HEK293 (cell line): ENCODE measurements around the gene CDH8.

Source experiments
- CTCF ChIA-PET: fragments of 350-600 bp; formaldehyde crosslinking; extraction: SDS; loops from one replicate; lab custom pipeline; 2021; ENCODE audit warnings: antibody characterized with exemption; lab: Yijun Ruan, JAX
- POLR2A ChIA-PET: fragments of 300-600 bp; formaldehyde crosslinking; extraction: SDS; loops from one replicate; lab custom pipeline; 2020; ENCODE audit warnings: antibody characterized with exemption, inconsistent platforms; lab: Yijun Ruan, JAX
- H3K27ac ChIP-seq: fragments of 200-500 bp; sonication (Bioruptor generic); 2 replicates; pipeline ENCODE4 v1.5.1; 2014; ENCODE audit warnings: low read depth, low read length, control low read depth, inconsistent platforms; ENCODE audit errors: extremely low read depth
- H3K36me3 ChIP-seq, 2 experiments: fragments of 200-500 bp in 1 of 2; sonication (Bioruptor generic) in 1 of 2; 1 replicate in 1 of 2; 2 replicates in 1 of 2; pipeline ENCODE4 v1.5.1; 2014 to 2017; ENCODE audit warnings: inconsistent platforms in 2 of 2, low read length in 2 of 2; ENCODE audit not compliant: control insufficient read depth in 2 of 2, insufficient read depth in 1 of 2
- H3K4me1 ChIP-seq: fragments of 200-500 bp; sonication (Bioruptor generic); 2 replicates; pipeline ENCODE4 v1.5.1; 2014; ENCODE audit warnings: mild to moderate bottlenecking, low read length, inconsistent platforms; ENCODE audit not compliant: control insufficient read depth, insufficient read depth
- H3K4me3 ChIP-seq: 2 replicates; pipeline ENCODE4 v1.5.1; 2011; ENCODE audit warnings: low read depth, mild to moderate bottlenecking, control low read depth, low read length, moderate library complexity
- H3K9me3 ChIP-seq: fragments of 200-500 bp; sonication (Bioruptor generic); 2 replicates; pipeline ENCODE4 v1.5.1; 2014; ENCODE audit warnings: low read depth, low read length, inconsistent platforms; ENCODE audit not compliant: control insufficient read depth, insufficient read depth
- BCL6B ChIP-seq: fragments of 450-650 bp; formaldehyde crosslinking; IDR thresholded peaks from 2 replicates; pipeline ENCODE4 v1.5.1; 2017; ENCODE audit warnings: missing biosample characterization, missing genetic modification characterization
- GLI2 ChIP-seq: fragments of 450-650 bp; formaldehyde crosslinking; IDR thresholded peaks from 2 replicates; pipeline ENCODE4; 2017; ENCODE audit warnings: missing biosample characterization, missing genetic modification characterization, low read depth, borderline replicate concordance
- PRDM1 ChIP-seq: fragments of 450-650 bp; formaldehyde crosslinking; IDR thresholded peaks from 2 replicates; pipeline ENCODE4; 2016; ENCODE audit warnings: missing biosample characterization, missing genetic modification characterization
- RBAK ChIP-seq: fragments of 450-650 bp; formaldehyde crosslinking; IDR thresholded peaks from 2 replicates; pipeline ENCODE4 v1.5.1; 2016; ENCODE audit warnings: missing biosample characterization, missing genetic modification characterization
- ZFP3 ChIP-seq: fragments of 450-650 bp; formaldehyde crosslinking; IDR thresholded peaks from 2 replicates; pipeline ENCODE4 v1.5.1; 2016; ENCODE audit warnings: low read depth, missing biosample characterization, missing genetic modification characterization
- ZNF112 ChIP-seq: fragments of 450-650 bp; formaldehyde crosslinking; IDR thresholded peaks from 2 replicates; pipeline ENCODE4 v1.5.0; 2017; ENCODE audit warnings: missing biosample characterization, missing genetic modification characterization
- ZNF148 ChIP-seq: fragments of 450-650 bp; formaldehyde crosslinking; IDR thresholded peaks from 2 replicates; pipeline ENCODE4 v1.5.0; 2017; ENCODE audit warnings: missing biosample characterization, missing genetic modification characterization, borderline replicate concordance
- ZNF157 ChIP-seq: fragments of 450-650 bp; formaldehyde crosslinking; IDR thresholded peaks from 2 replicates; pipeline ENCODE4 v1.5.1; 2016; ENCODE audit warnings: missing biosample characterization, missing genetic modification characterization
- ZNF16 ChIP-seq: fragments of 450-650 bp; formaldehyde crosslinking; IDR thresholded peaks from 2 replicates; pipeline ENCODE4 v1.5.1; 2016; ENCODE audit warnings: low read depth, missing biosample characterization, missing genetic modification characterization
- ZNF169 ChIP-seq: fragments of 450-650 bp; formaldehyde crosslinking; IDR thresholded peaks from 2 replicates; pipeline ENCODE4 v1.5.1; 2016; ENCODE audit warnings: missing biosample characterization, missing genetic modification characterization
- ZNF239 ChIP-seq: fragments of 450-650 bp; formaldehyde crosslinking; IDR thresholded peaks from 2 replicates; pipeline ENCODE4 v1.5.1; 2016; ENCODE audit warnings: missing biosample characterization, missing genetic modification characterization
- ZNF274 ChIP-seq, 2 experiments: fragments of 200-500 bp in 1 of 2; fragments of 450-650 bp in 1 of 2; sonication (Bioruptor generic) in 1 of 2; formaldehyde crosslinking in 1 of 2; IDR thresholded peaks; 2 replicates each; pipeline versions ENCODE4 v1.5.1 to v1.6.1; 2014 to 2016; ENCODE audit warnings: borderline replicate concordance in 1 of 2, inconsistent platforms in 1 of 2, low read length in 1 of 2, missing biosample characterization in 1 of 2, missing genetic modification characterization in 1 of 2
- ZNF549 ChIP-seq: fragments of 450-650 bp; IDR thresholded peaks from 2 replicates; pipeline ENCODE4 v1.5.1; 2018; ENCODE audit warnings: missing biosample characterization, missing genetic modification characterization, mild to moderate bottlenecking, inconsistent platforms, moderate library complexity
- ZNF621 ChIP-seq: fragments of 450-650 bp; formaldehyde crosslinking; IDR thresholded peaks from 2 replicates; pipeline ENCODE4 v1.5.1; 2017; ENCODE audit warnings: missing biosample characterization, missing genetic modification characterization
- ZNF623 ChIP-seq: fragments of 450-650 bp; formaldehyde crosslinking; IDR thresholded peaks from 2 replicates; pipeline ENCODE4 v1.5.1; 2016; ENCODE audit warnings: missing biosample characterization, missing genetic modification characterization
- ZNF707 ChIP-seq: fragments of 450-650 bp; formaldehyde crosslinking; IDR thresholded peaks from 2 replicates; pipeline ENCODE4 v1.5.1; 2016; ENCODE audit warnings: missing biosample characterization, missing genetic modification characterization
- ZNF791 ChIP-seq: fragments of 450-650 bp; formaldehyde crosslinking; IDR thresholded peaks from 2 replicates; pipeline ENCODE4 v1.5.1; 2016; ENCODE audit warnings: missing biosample characterization, missing genetic modification characterization
- ZNF830 ChIP-seq: fragments of 450-650 bp; IDR thresholded peaks from 2 replicates; pipeline ENCODE4 v1.5.0; 2018; ENCODE audit warnings: missing biosample characterization, missing genetic modification characterization, low read depth, mild to moderate bottlenecking, moderate library complexity
- ZSCAN23 ChIP-seq: fragments of 450-650 bp; formaldehyde crosslinking; IDR thresholded peaks from 2 replicates; pipeline ENCODE4 v1.5.1; 2016; ENCODE audit warnings: missing biosample characterization, missing genetic modification characterization
- TF ChIP-seq, protein P1 (sequence below): fragments of 450-650 bp; formaldehyde crosslinking; IDR thresholded peaks from 2 replicates; pipeline ENCODE4 v1.5.1; 2016; ENCODE audit warnings: missing biosample characterization, missing genetic modification characterization, low read depth

Gene CDH8

DNA sequence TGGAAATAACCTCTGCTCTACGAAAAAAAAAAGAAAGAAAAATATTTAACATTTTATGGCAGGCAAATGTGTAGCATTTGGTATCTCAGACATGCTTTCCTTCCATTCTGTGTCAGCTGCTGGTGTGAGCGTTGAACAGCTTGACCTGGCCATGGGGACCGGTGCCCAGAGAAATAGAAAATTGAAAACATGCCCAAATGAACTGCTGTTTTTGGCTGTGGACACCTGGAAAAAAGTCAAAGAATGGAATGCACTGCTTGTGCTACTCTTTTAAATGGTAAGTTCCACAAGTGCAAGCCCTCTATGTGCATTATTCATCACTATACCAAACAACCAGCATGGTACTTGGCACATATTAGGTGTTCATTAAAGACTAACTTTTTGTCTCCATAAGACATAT lies 127.2 kb downstream of the CDH8 start:
- Histone ChIP-seq H3K36me3 (peaks cover 0 to 5% of the 10 kb centered on the region in 2 experiments; a peak in 1 of 3 replicates), H3K27ac (no peak overlapping the region), H3K9me3 (no peaks in the 10 kb centered on the region), H3K4me3 (no peak overlapping the region), H3K4me1 (no peaks in the 10 kb centered on the region)
- no peak for TF ChIP-seq ZNF791
- TF ChIP-seq ZNF112, result no peak
- no peak for TF ChIP-seq ZNF274 (IDR thresholded peaks at IDR 0.05; ENCODE audit: low read length)
- TF ChIP-seq ZNF274 (tag by site-specific recombination; IDR thresholded peaks at IDR 0.05; ENCODE audit: borderline replicate concordance), result no peak
- ChIA-PET CTCF (no interaction called here), POLR2A (no interaction called here)

DNA sequence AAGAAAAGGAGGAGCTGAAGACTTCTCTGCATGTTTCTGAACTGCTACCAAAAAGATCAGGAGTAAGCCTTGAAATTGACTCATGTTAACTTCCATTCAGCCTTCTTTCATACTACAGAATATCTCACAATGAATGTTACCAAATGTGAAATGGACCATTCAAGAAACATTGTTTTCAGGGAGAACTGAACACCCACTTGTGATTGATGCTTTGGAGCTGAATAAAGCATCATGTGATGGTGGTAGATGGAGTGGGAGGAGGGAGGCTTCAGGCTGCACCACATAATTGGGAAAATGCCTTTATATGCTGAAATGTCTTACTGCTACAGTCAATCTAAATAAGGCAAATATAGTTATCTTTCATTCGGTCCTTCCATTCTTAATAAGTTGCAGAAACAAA lies 127.8 kb downstream of the CDH8 start:
- ChIA-PET CTCF (no interaction called here), POLR2A (no interaction called here)
- Histone ChIP-seq H3K27ac (no peak overlapping the region), H3K9me3 (no peaks in the 10 kb centered on the region), H3K4me3 (no peak overlapping the region), H3K4me1 (no peaks in the 10 kb centered on the region), H3K36me3 (peaks cover 0 to 5% of the 10 kb centered on the region in 2 experiments; a peak in 1 of 3 replicates)
- TF ChIP-seq ZNF148 (tag by site-specific recombination) (no peak), ZNF16 (no peak), ZNF112 (no peak), GLI2 (no peak), ZNF274 (IDR thresholded peaks at IDR 0.05; ENCODE audit: low read length) (no peak), ZNF274 (tag by site-specific recombination; IDR thresholded peaks at IDR 0.05; ENCODE audit: borderline replicate concordance) (no peak), ZNF549 (tag by site-specific recombination) (no peak), ZNF239 (no peak), ZFP3 (tag by site-specific recombination) (no peak), ZNF157 (no peak), RBAK (no peak), ZNF169 (no peak), PRDM1 (tag by site-specific recombination) (no peak), ZNF623 (no peak), ZNF830 (no peak), ZNF707 (tag by site-specific recombination) (no peak), ZNF621 (tag by site-specific recombination) (no peak), BCL6B (tag by site-specific recombination) (no peak), ZSCAN23 (no peak)
- TF ChIP-seq, protein P1, sequence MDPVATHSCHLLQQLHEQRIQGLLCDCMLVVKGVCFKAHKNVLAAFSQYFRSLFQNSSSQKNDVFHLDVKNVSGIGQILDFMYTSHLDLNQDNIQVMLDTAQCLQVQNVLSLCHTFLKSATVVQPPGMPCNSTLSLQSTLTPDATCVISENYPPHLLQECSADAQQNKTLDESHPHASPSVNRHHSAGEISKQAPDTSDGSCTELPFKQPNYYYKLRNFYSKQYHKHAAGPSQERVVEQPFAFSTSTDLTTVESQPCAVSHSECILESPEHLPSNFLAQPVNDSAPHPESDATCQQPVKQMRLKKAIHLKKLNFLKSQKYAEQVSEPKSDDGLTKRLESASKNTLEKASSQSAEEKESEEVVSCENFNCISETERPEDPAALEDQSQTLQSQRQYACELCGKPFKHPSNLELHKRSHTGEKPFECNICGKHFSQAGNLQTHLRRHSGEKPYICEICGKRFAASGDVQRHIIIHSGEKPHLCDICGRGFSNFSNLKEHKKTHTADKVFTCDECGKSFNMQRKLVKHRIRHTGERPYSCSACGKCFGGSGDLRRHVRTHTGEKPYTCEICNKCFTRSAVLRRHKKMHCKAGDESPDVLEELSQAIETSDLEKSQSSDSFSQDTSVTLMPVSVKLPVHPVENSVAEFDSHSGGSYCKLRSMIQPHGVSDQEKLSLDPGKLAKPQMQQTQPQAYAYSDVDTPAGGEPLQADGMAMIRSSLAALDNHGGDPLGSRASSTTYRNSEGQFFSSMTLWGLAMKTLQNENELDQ (tag by site-specific recombination), result no peak
